ENCODE measurements around the gene S1PR3.

GRCh38 chr9:88993327-88993726 lies 2.1 kb downstream of the S1PR3 start:
- TF ChIP-seq POLR2A (IDR thresholded peaks at IDR 0.05; ENCODE audit: low read depth, low read length) = no peak
- TF ChIP-seq POLR2AphosphoS5 (IDR thresholded peaks at IDR 0.05; ENCODE audit: low read depth, low read length) = no peak
- no peak for TF ChIP-seq TAF1 (IDR thresholded peaks at IDR 0.05; ENCODE audit: borderline replicate concordance, low read depth, low read length)

Data from GM12892 (cell line).